Hepatocyte (in vitro differentiated cells): Measurements from ENCODE around the gene ANKRD39. TPM values are rescaled to one million over a fixed set of nuclear protein-coding genes. Genes with fewer than 3 reads are reported as not detected.

Experiments
- DNase-seq: peaks from one replicate; pipeline ENCODE4 v3.0.0-alpha.2; 2016; ENCODE audit warnings: low spot score
- H2AFZ ChIP-seq: fragments of 200-600 bp; sonication (generic); 2 replicates; pipeline ENCODE4 v1.6.0; 2016; ENCODE audit warnings: antibody characterized with exemption, mild to moderate bottlenecking
- H3K27ac ChIP-seq: fragments of 200-600 bp; sonication (generic); 2 replicates; pipeline ENCODE4 v1.5.1; 2016; ENCODE audit warnings: mild to moderate bottlenecking
- H3K27me3 ChIP-seq: fragments of 200-600 bp; sonication (generic); 2 replicates; pipeline ENCODE4 v1.6.1; 2016
- H3K36me3 ChIP-seq: fragments of 200-600 bp; sonication (generic); replicated peaks from 2 replicates; pipeline ENCODE4 v1.5.1; 2016; ENCODE audit warnings: low read depth; ENCODE audit not compliant: insufficient read depth
- H3K4me1 ChIP-seq: fragments of 200-600 bp; sonication (generic); 2 replicates; pipeline ENCODE4 v1.5.1; 2016; ENCODE audit warnings: mild to moderate bottlenecking, moderate library complexity; ENCODE audit not compliant: insufficient read depth
- H3K4me2 ChIP-seq: fragments of 200-600 bp; sonication (generic); 2 replicates; pipeline ENCODE4 v1.6.0; 2016
- H3K4me3 ChIP-seq: fragments of 200-600 bp; sonication (generic); 2 replicates; pipeline ENCODE4 v1.5.1; 2016; ENCODE audit warnings: mild to moderate bottlenecking
- H3K79me2 ChIP-seq: fragments of 200-600 bp; sonication (generic); 2 replicates; pipeline ENCODE4 v1.6.0; 2017; ENCODE audit warnings: mild to moderate bottlenecking
- H3K9me2 ChIP-seq: fragments of 200-600 bp; sonication (generic); replicated peaks from 2 replicates; pipeline ENCODE4 v1.6.0; 2017; ENCODE audit warnings: mild to moderate bottlenecking; ENCODE audit not compliant: insufficient read depth
- H3K9me3 ChIP-seq: fragments of 200-600 bp; sonication (generic); 2 replicates; pipeline ENCODE4 v1.5.1; 2016; ENCODE audit warnings: low read depth, mild to moderate bottlenecking
- H4K20me1 ChIP-seq: fragments of 200-600 bp; sonication (generic); 2 replicates; pipeline ENCODE4 v1.6.0; 2016; ENCODE audit warnings: mild to moderate bottlenecking; ENCODE audit not compliant: insufficient read depth, poor library complexity, severe bottlenecking
- EZH2 ChIP-seq: fragments of 200-600 bp; sonication (generic); IDR thresholded peaks from 2 replicates; pipeline ENCODE4 v1.6.1; 2016; ENCODE audit warnings: antibody characterized with exemption, mild to moderate bottlenecking, borderline replicate concordance
- EZH2phosphoT487 ChIP-seq: fragments of 200-600 bp; sonication (generic); IDR thresholded peaks from one replicate; pipeline ENCODE4 v1.6.1; 2018; ENCODE audit warnings: antibody characterized with exemption, mild to moderate bottlenecking, low read depth, moderate library complexity; ENCODE audit not compliant: unreplicated experiment, severe bottlenecking
- WGBS: methylation state at CpG from one replicate; pipeline ENCODE4 v1.1.6; 2016; ENCODE audit warnings: low lambda C conversion rate; ENCODE audit errors: missing lambda C conversion rate; 5-methylcytosine and 5-hydroxymethylcytosine counted together
- polyA plus RNA-seq: library from polyadenylated mRNA; unstranded; fragments of >200 nt; fragmentation: Nextera tagmentation; extraction: Ambion mirVana; gene quantifications from 2 replicates; pipeline ENCODE4 v1.2.1, GENCODE V29; 2016
- total RNA-seq: library from RNA; depleted of rRNA; stranded (reverse); fragments of >200 nt; gene quantifications from 2 replicates; pipeline ENCODE4 v1.2.3, GENCODE V29; 2014
- TF ChIP-seq, protein P1 (sequence below): fragments of 200-600 bp; sonication (generic); IDR thresholded peaks from 2 replicates; pipeline ENCODE4 v1.5.1; 2016; ENCODE audit warnings: antibody characterized with exemption, mild to moderate bottlenecking; ENCODE audit not compliant: poor library complexity

The ANKRD39 gene
- total and polyA plus RNA-seq, 2 experiments from 2014 or later, result 13.6 to 25.6 TPM

DNA sequence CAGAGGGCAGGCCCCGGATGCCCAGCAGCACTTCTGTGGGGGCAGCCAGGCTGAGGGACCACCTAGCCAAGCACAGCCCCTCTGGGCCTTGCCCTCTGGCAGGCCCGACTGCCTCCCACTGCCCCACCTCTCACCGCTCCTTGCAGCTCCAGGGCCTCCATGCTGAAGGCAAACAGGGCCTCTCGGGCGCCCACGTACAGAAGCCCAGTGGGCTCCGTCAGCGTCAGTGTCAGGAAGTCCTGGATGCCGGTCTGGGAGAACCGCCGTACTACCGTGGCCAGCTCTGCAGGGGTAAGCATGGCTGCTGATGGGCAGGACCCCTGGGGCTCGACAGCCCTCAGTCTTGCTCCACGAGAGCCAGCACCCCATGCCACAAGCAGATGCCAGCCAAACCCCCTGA is 8.3 kb upstream of the ANKRD39 start:
- H3K27ac ChIP-seq, result no peak overlapping the region
- 90% methylated on average over 14 of the region's 14 CpGs for WGBS
- H4K20me1 ChIP-seq, result peaks cover 49% of the 10 kb centered on the region

DNA sequence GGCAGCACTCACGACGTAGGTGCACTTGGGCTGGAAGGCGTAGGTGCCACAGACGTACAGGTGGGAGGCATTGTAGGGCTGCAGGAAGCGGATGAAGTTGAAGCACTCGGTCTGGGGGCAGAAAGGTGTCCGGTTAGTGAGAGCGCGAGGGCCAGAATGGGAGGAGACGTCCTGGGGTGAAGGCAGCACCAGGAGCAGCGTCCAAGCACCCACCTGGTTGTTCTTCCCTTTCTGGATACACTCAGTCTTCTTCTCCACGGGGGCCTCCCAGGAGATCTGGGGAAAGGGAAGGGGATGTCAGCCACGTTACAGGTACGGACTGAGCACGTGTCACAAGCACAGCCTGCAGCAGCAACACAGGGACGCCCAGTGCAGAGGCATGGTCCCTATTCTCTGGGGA is 7.8 kb upstream of the ANKRD39 start:
- DNase-seq, result no peak

More for the DNA sequence above, 8.3 kb upstream of the ANKRD39 start:
- H3K4me1 ChIP-seq, result peaks cover 36% of the 10 kb centered on the region
- no peaks in the 10 kb centered on the region for H3K9me2 ChIP-seq
- H3K9me3 ChIP-seq, result no peaks in the 10 kb centered on the region
- H3K79me2 ChIP-seq, result peaks cover 63% of the 10 kb centered on the region
- H3K36me3 ChIP-seq, result no peaks in the 10 kb centered on the region
- no peak for TF ChIP-seq EZH2phosphoT487
- TF ChIP-seq, protein P1, sequence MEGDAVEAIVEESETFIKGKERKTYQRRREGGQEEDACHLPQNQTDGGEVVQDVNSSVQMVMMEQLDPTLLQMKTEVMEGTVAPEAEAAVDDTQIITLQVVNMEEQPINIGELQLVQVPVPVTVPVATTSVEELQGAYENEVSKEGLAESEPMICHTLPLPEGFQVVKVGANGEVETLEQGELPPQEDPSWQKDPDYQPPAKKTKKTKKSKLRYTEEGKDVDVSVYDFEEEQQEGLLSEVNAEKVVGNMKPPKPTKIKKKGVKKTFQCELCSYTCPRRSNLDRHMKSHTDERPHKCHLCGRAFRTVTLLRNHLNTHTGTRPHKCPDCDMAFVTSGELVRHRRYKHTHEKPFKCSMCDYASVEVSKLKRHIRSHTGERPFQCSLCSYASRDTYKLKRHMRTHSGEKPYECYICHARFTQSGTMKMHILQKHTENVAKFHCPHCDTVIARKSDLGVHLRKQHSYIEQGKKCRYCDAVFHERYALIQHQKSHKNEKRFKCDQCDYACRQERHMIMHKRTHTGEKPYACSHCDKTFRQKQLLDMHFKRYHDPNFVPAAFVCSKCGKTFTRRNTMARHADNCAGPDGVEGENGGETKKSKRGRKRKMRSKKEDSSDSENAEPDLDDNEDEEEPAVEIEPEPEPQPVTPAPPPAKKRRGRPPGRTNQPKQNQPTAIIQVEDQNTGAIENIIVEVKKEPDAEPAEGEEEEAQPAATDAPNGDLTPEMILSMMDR, result no peak
- no peak for TF ChIP-seq EZH2
- no peaks in the 10 kb centered on the region for H3K27me3 ChIP-seq
- peak overlapping the region; percentile 99 for H3K4me2 ChIP-seq
- no peak overlapping the region for H3K4me3 ChIP-seq
- H2AFZ ChIP-seq, result no peak overlapping the region
- no peak for DNase-seq

DNA sequence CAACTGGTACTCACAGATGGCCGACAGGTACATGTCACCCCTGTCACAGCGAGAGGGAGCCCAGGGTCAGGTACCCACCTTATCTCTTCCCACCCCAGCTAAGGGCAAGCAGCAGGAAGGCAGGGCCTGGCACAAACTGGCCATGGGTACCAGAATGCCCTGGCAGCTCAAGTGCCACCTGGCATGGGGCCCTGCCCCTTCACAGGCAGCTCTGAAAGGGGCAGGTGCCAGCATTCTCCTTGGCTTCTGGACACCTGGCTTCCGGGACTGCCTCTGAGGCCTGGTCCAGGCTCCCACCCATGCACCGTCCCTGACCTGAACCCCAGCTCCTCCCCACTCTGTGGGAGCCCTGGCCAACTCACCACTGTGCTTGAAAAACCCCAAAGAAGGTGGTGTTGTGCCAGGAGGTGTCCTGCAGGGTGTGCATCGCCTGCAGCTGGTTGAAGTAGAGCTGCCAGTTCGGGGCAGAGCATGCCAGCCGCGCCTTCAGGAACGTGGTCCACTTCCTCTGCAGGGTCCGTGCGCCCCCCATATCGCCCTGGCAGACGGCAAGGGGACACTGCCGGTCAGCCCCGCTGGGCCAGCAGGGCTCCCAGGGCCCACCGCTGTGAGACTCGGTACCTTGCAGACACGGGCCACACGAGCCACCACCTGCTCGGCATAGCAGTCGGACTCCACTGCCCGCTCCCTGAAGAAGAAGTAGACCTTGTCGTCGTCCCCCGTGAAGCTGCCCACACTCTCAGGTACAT is 6.7 kb upstream of the ANKRD39 start:
- DNase-seq, result no peak
- Histone ChIP-seq H2AFZ (no peak overlapping the region), H3K27me3 (no peaks in the 10 kb centered on the region), H3K4me2 (no peak overlapping the region), H3K9me2 (no peaks in the 10 kb centered on the region), H3K27ac (no peak overlapping the region), H3K36me3 (no peaks in the 10 kb centered on the region), H3K9me3 (no peaks in the 10 kb centered on the region), H3K4me1 (peaks cover 30% of the 10 kb centered on the region), H3K79me2 (peaks cover 62% of the 10 kb centered on the region), H4K20me1 (peaks cover 57% of the 10 kb centered on the region), H3K4me3 (no peak overlapping the region)
- TF ChIP-seq EZH2, result no peak
- TF ChIP-seq, protein P1, result no peak
- no peak for TF ChIP-seq EZH2phosphoT487
- WGBS, result 95% methylated on average over 25 of the region's 25 CpGs

More for the DNA sequence above, 7.8 kb upstream of the ANKRD39 start:
- Histone ChIP-seq H3K79me2 (peaks cover 63% of the 10 kb centered on the region), H3K36me3 (no peaks in the 10 kb centered on the region), H3K4me2 (peak overlapping the region; percentile 99), H3K9me2 (no peaks in the 10 kb centered on the region), H3K27ac (no peak overlapping the region), H2AFZ (no peak overlapping the region), H3K4me1 (peaks cover 34% of the 10 kb centered on the region), H3K4me3 (no peak overlapping the region), H3K9me3 (no peaks in the 10 kb centered on the region), H4K20me1 (peaks cover 50% of the 10 kb centered on the region), H3K27me3 (no peaks in the 10 kb centered on the region)
- TF ChIP-seq EZH2, result no peak
- TF ChIP-seq, protein P1, result no peak
- TF ChIP-seq EZH2phosphoT487, result no peak
- WGBS, result 92% methylated on average over 14 of the region's 16 CpGs
